Activated CD8-positive, alpha-beta T cell treated with anti-CD3 and anti-CD28 coated beads, Interleukin-2, amount 10 ng/mL, durations not matched to agents 7 days and 5 days (primary cell): ENCODE data around the gene BMPR2. TPM values are rescaled to one million over a fixed set of nuclear protein-coding genes. Genes with fewer than 3 reads are reported as not detected.

Source experiments
- ATAC-seq: fragments of 150-1000 bp; cut with Tn5 transposase; one replicate; pipeline ENCODE4 v1.10.0; 2021; ENCODE audit warnings: moderate library complexity
- CTCF ChIA-PET: fragments of 350-600 bp; sonication (Branson Sonifier 250); formaldehyde crosslinking; loops from one replicate; lab custom pipeline; 2021; ENCODE audit warnings: antibody characterized with exemption; lab: Charles Lee
- POLR2A ChIA-PET: fragments of 350-600 bp; sonication (Branson Sonifier 250); formaldehyde crosslinking; loops from one replicate; lab custom pipeline; 2021; ENCODE audit warnings: antibody characterized with exemption; lab: Charles Lee
- DNase-seq: peaks from one replicate; pipeline ENCODE4 v3.0.0-alpha.2; 2020
- H3K27ac Mint-ChIP-seq: one replicate; pipeline ENCODE4 v1.8.0; 2021; ENCODE audit warnings: mild to moderate bottlenecking, mixed read lengths
- H3K27me3 Mint-ChIP-seq: one replicate; pipeline ENCODE4 v1.8.0; 2021; ENCODE audit warnings: low read depth, mixed read lengths
- H3K36me3 Mint-ChIP-seq: one replicate; pipeline ENCODE4 v1.8.0; 2021; ENCODE audit warnings: low read depth, mixed read lengths
- H3K4me1 Mint-ChIP-seq: one replicate; pipeline ENCODE4 v1.8.0; 2021; ENCODE audit warnings: low read depth, mixed read lengths
- H3K4me3 Mint-ChIP-seq: one replicate; pipeline ENCODE4 v1.8.0; 2021; ENCODE audit warnings: mild to moderate bottlenecking, mixed read lengths
- H3K9me3 Mint-ChIP-seq: one replicate; pipeline ENCODE4 v1.8.0; 2022; ENCODE audit warnings: mixed read lengths; ENCODE audit not compliant: insufficient read depth
- total RNA-seq, 2 experiments: library from RNA; stranded (reverse); gene quantifications; one replicate each; pipeline ENCODE4 v1.2.3, GENCODE V29; 2021

The BMPR2 gene
- total RNA-seq, 2 experiments from 2014 or later, result 6.3 to 7.0 TPM

- ATAC-seq, result no peak
- DNase-seq, result no peak
- H3K36me3 Mint-ChIP-seq, result no peaks in the 10 kb centered on the region
- no peak overlapping the region for H3K4me3 Mint-ChIP-seq
- H3K4me1 Mint-ChIP-seq, result peaks cover 6% of the 10 kb centered on the region
- no peak overlapping the region for H3K27ac Mint-ChIP-seq
- H3K9me3 Mint-ChIP-seq, result no peaks in the 10 kb centered on the region
- H3K27me3 Mint-ChIP-seq, result no peaks in the 10 kb centered on the region
- CTCF ChIA-PET, result no interaction called here
- POLR2A ChIA-PET, result no interaction called here
Observed at GRCh38 chr2:202583709-202584219, 207.6 kb downstream of the BMPR2 start.

- H3K36me3 Mint-ChIP-seq, result no peaks in the 10 kb centered on the region
- ChIA-PET CTCF (interaction anchor here (0.6 to 4.0 kb wide), 44 partner anchors 10 to 877 kb away, joined by 3 to 57 read pairs (median 4); partner anchors contain the start of genes FAM117B, ICA1L and WDR12), POLR2A (interaction anchor here (0.6 to 0.8 kb wide), 2 partner anchors 46 to 63 kb away, joined by 3 read pairs; partner anchors contain the start of gene FAM117B)
- peak; percentile 96 for ATAC-seq
- H3K4me1 Mint-ChIP-seq, result peaks cover 12% of the 10 kb centered on the region
- DNase-seq, result peak; percentile 80
- no peaks in the 10 kb centered on the region for H3K27me3 Mint-ChIP-seq
- no peak overlapping the region for H3K4me3 Mint-ChIP-seq
- peak overlapping the region; percentile 77 for H3K27ac Mint-ChIP-seq
- H3K9me3 Mint-ChIP-seq, result no peaks in the 10 kb centered on the region
Observed at GRCh38 chr2:202588647-202589581, 212.8 kb downstream of the BMPR2 start.

- ATAC-seq, result no peak
- ChIA-PET CTCF (interaction anchor here (0.7 to 4.0 kb wide), 18 partner anchors 12 to 1226 kb away, joined by 3 to 57 read pairs (median 4); partner anchors contain the start of genes FAM117B and ICA1L), POLR2A (no interaction called here)
- DNase-seq, result no peak
- H3K27ac Mint-ChIP-seq, result no peak overlapping the region
- no peaks in the 10 kb centered on the region for H3K27me3 Mint-ChIP-seq
- no peaks in the 10 kb centered on the region for H3K36me3 Mint-ChIP-seq
- H3K9me3 Mint-ChIP-seq, result no peaks in the 10 kb centered on the region
- no peak overlapping the region for H3K4me3 Mint-ChIP-seq
- H3K4me1 Mint-ChIP-seq, result peaks cover 12% of the 10 kb centered on the region
Observed at GRCh38 chr2:202589582-202589949, 213.4 kb downstream of the BMPR2 start.

GRCh38 chr2:202592566-202592965, 216.4 kb downstream of the BMPR2 start:
- H3K4me1 Mint-ChIP-seq, result peaks cover 12% of the 10 kb centered on the region
- DNase-seq (no peak), ATAC-seq (no peak)
- POLR2A ChIA-PET, result interaction anchor here (1.6 kb wide), 1 partner anchor 42 kb away, joined by 5 read pairs; the partner anchor contains the start of gene FAM117B
- no peak overlapping the region for H3K4me3 Mint-ChIP-seq
- no peaks in the 10 kb centered on the region for H3K27me3 Mint-ChIP-seq
- CTCF ChIA-PET, result interaction anchor here (1.7 kb wide), 1 partner anchor 279 kb away, joined by 3 read pairs; the partner anchor contains the start of gene ICA1L
- H3K36me3 Mint-ChIP-seq, result no peaks in the 10 kb centered on the region
- H3K27ac Mint-ChIP-seq, result no peak overlapping the region
- no peaks in the 10 kb centered on the region for H3K9me3 Mint-ChIP-seq

GRCh38 chr2:202599105-202599504, 223.0 kb downstream of the BMPR2 start:
- H3K4me3 Mint-ChIP-seq, result no peak overlapping the region
- H3K4me1 Mint-ChIP-seq, result peaks cover 4% of the 10 kb centered on the region

GRCh38 chr2:202599911-202600310, 223.8 kb downstream of the BMPR2 start:
- H3K4me1 Mint-ChIP-seq, result peaks cover 4% of the 10 kb centered on the region
- H3K9me3 Mint-ChIP-seq, result no peaks in the 10 kb centered on the region
- DNase-seq (no peak), ATAC-seq (no peak)
- no peaks in the 10 kb centered on the region for H3K27me3 Mint-ChIP-seq
- ChIA-PET POLR2A (no interaction called here), CTCF (interaction anchor here (0.9 to 3.3 kb wide), 3 partner anchors 9 to 25 kb away, joined by 3 to 24 read pairs (median 3); no protein-coding TSS in a partner anchor)
- no peak overlapping the region for H3K4me3 Mint-ChIP-seq
- no peak overlapping the region for H3K27ac Mint-ChIP-seq
- no peaks in the 10 kb centered on the region for H3K36me3 Mint-ChIP-seq

More at GRCh38 chr2:202599105-202599504, 223.0 kb downstream of the BMPR2 start:
- H3K27ac Mint-ChIP-seq, result no peak overlapping the region
- H3K36me3 Mint-ChIP-seq, result no peaks in the 10 kb centered on the region
- ChIA-PET CTCF (interaction anchor here (0.9 to 1.6 kb wide), 3 partner anchors 9 to 24 kb away, joined by 3 to 7 read pairs (median 3); no protein-coding TSS in a partner anchor), POLR2A (no interaction called here)
- DNase-seq (no peak), ATAC-seq (no peak)
- H3K9me3 Mint-ChIP-seq, result no peaks in the 10 kb centered on the region
- H3K27me3 Mint-ChIP-seq, result no peaks in the 10 kb centered on the region

- Mint-ChIP-seq H3K4me3 (no peak overlapping the region), H3K27me3 (no peaks in the 10 kb centered on the region), H3K4me1 (peaks cover 4% of the 10 kb centered on the region), H3K36me3 (no peaks in the 10 kb centered on the region), H3K9me3 (no peaks in the 10 kb centered on the region), H3K27ac (no peak overlapping the region)
- ChIA-PET CTCF (no interaction called here), POLR2A (no interaction called here)
- ATAC-seq (no peak), DNase-seq (no peak)
Observed at GRCh38 chr2:202604699-202605098, 228.6 kb downstream of the BMPR2 start.

- POLR2A ChIA-PET, result no interaction called here
- CTCF ChIA-PET, result no interaction called here
- Mint-ChIP-seq H3K4me1 (peaks cover 4% of the 10 kb centered on the region), H3K36me3 (no peaks in the 10 kb centered on the region), H3K27me3 (no peaks in the 10 kb centered on the region), H3K4me3 (no peak overlapping the region), H3K27ac (no peak overlapping the region), H3K9me3 (no peaks in the 10 kb centered on the region)
- ATAC-seq (no peak), DNase-seq (no peak)
Observed at GRCh38 chr2:202605174-202605573, 229.0 kb downstream of the BMPR2 start.

- H3K9me3 Mint-ChIP-seq, result no peaks in the 10 kb centered on the region
- DNase-seq (no peak), ATAC-seq (no peak)
- ChIA-PET POLR2A (no interaction called here), CTCF (no interaction called here)
- H3K27ac Mint-ChIP-seq, result no peak overlapping the region
- no peaks in the 10 kb centered on the region for H3K4me1 Mint-ChIP-seq
- H3K4me3 Mint-ChIP-seq, result no peak overlapping the region
- H3K27me3 Mint-ChIP-seq, result no peaks in the 10 kb centered on the region
- H3K36me3 Mint-ChIP-seq, result no peaks in the 10 kb centered on the region
Observed at GRCh38 chr2:202608142-202608852, 232.2 kb downstream of the BMPR2 start.

- Mint-ChIP-seq H3K36me3 (no peaks in the 10 kb centered on the region), H3K27me3 (no peaks in the 10 kb centered on the region)
- CTCF ChIA-PET, result interaction anchor here (1.1 to 1.2 kb wide), 2 partner anchors 21 to 261 kb away, joined by 3 to 5 read pairs; no protein-coding TSS in a partner anchor
Observed at GRCh38 chr2:202609381-202610145, 233.4 kb downstream of the BMPR2 start.

GRCh38 chr2:202610380-202610779, 234.3 kb downstream of the BMPR2 start:
- ATAC-seq, result no peak
- CTCF ChIA-PET, result interaction anchor here (1.1 to 1.2 kb wide), 2 partner anchors 22 to 260 kb away, joined by 3 to 5 read pairs; no protein-coding TSS in a partner anchor
- POLR2A ChIA-PET, result no interaction called here

More at GRCh38 chr2:202609381-202610145, 233.4 kb downstream of the BMPR2 start:
- no peak overlapping the region for H3K4me3 Mint-ChIP-seq
- H3K27ac Mint-ChIP-seq, result no peak overlapping the region
- POLR2A ChIA-PET, result no interaction called here
- no peak for ATAC-seq
- no peak for DNase-seq
- no peaks in the 10 kb centered on the region for H3K4me1 Mint-ChIP-seq
- H3K9me3 Mint-ChIP-seq, result no peaks in the 10 kb centered on the region

More at GRCh38 chr2:202610380-202610779, 234.3 kb downstream of the BMPR2 start:
- DNase-seq, result no peak
- H3K4me1 Mint-ChIP-seq, result no peaks in the 10 kb centered on the region
- H3K36me3 Mint-ChIP-seq, result no peaks in the 10 kb centered on the region
- H3K27ac Mint-ChIP-seq, result no peak overlapping the region
- no peaks in the 10 kb centered on the region for H3K27me3 Mint-ChIP-seq
- H3K9me3 Mint-ChIP-seq, result no peaks in the 10 kb centered on the region
- no peak overlapping the region for H3K4me3 Mint-ChIP-seq
